OCI-LY7 (cell line): ENCODE results near the gene SNX9. TPM values are rescaled to one million over a fixed set of nuclear protein-coding genes. Genes with fewer than 3 reads are reported as not detected.

ENCODE experiments used
- BruUV-seq: library from RNA; stranded (reverse); fragments of 400-500 nt; replicated peaks from 2 replicates; lab custom pipeline; 2021; lab: Mats Ljungman, UMichigan
- CTCF ChIA-PET: fragments of 300-600 bp; sonication (Branson Sonifier 250); formaldehyde crosslinking; loops from one replicate; lab custom pipeline; 2022; ENCODE audit warnings: antibody characterized with exemption; ENCODE audit not compliant: unreplicated experiment; lab: Charles Lee
- POLR2A ChIA-PET: fragments of 300-600 bp; sonication (Branson Sonifier 250); formaldehyde crosslinking; loops from one replicate; lab custom pipeline; 2022; ENCODE audit warnings: antibody characterized with exemption; lab: Charles Lee
- DNase-seq: peaks from one replicate; pipeline ENCODE4 v3.0.0-alpha.2; 2015; ENCODE audit warnings: low spot score
- H2AFZ ChIP-seq: fragments of 200-600 bp; sonication (generic), shearing (Covaris generic); 2 replicates; pipeline ENCODE4 v1.6.1; 2014; ENCODE audit warnings: mild to moderate bottlenecking, antibody characterized with exemption, low read length, moderate library complexity
- H3K27ac ChIP-seq: fragments of 200-600 bp; sonication (generic); 2 replicates; pipeline ENCODE4 v1.5.1; 2014; ENCODE audit warnings: mixed run types, low read depth, mild to moderate bottlenecking, moderate library complexity, low read length, inconsistent platforms; ENCODE audit not compliant: poor library complexity, severe bottlenecking
- H3K36me3 ChIP-seq: fragments of 200-600 bp; sonication (generic); 2 replicates; pipeline ENCODE4 v1.6.1; 2014; ENCODE audit warnings: mild to moderate bottlenecking, antibody characterized with exemption, low read length, moderate library complexity, mixed read lengths; ENCODE audit not compliant: insufficient read depth
- H3K4me1 ChIP-seq: fragments of 200-600 bp; sonication (generic); 2 replicates; pipeline ENCODE4 v1.5.1; 2014; ENCODE audit warnings: mild to moderate bottlenecking, low read length; ENCODE audit not compliant: insufficient read depth, poor library complexity, severe bottlenecking
- H3K4me2 ChIP-seq: fragments of 200-600 bp; sonication (generic); 2 replicates; pipeline ENCODE4 v1.6.1; 2014; ENCODE audit warnings: mild to moderate bottlenecking, low read length
- H3K4me3 ChIP-seq: fragments of 200-600 bp; sonication (generic); 2 replicates; pipeline ENCODE4 v1.5.1; 2014; ENCODE audit warnings: mild to moderate bottlenecking, low read depth, low read length; ENCODE audit not compliant: poor library complexity, severe bottlenecking
- H3K79me2 ChIP-seq: fragments of 200-600 bp; sonication (generic); 2 replicates; pipeline ENCODE4 v1.6.1; 2016; ENCODE audit warnings: low read depth, mild to moderate bottlenecking, low read length, moderate library complexity, mixed read lengths; ENCODE audit not compliant: insufficient read depth
- H3K9me2 ChIP-seq: fragments of 200-600 bp; sonication (generic); 2 replicates; pipeline ENCODE4 v1.6.1; 2016; ENCODE audit warnings: mild to moderate bottlenecking, low read length, mixed read lengths; ENCODE audit not compliant: insufficient read depth
- H3K9me3 ChIP-seq: fragments of 200-600 bp; sonication (generic); 2 replicates; pipeline ENCODE4 v1.6.1; 2014; ENCODE audit warnings: mild to moderate bottlenecking, mixed run types, low read length, mixed read lengths
- H4K20me1 ChIP-seq: fragments of 200-600 bp; sonication (generic); 2 replicates; pipeline ENCODE4 v1.6.1; 2014; ENCODE audit warnings: mild to moderate bottlenecking, antibody characterized with exemption, low read length, moderate library complexity, mixed read lengths; ENCODE audit not compliant: insufficient read depth
- EZH2phosphoT487 ChIP-seq: fragments of 200-600 bp; sonication (generic); IDR thresholded peaks from 2 replicates; pipeline ENCODE4 v1.6.1; 2018; ENCODE audit warnings: low read depth, borderline replicate concordance, mild to moderate bottlenecking, mixed run types, antibody characterized with exemption, low read length, moderate library complexity, mixed read lengths
- intact Hi-C: fragments of 100-400 bp; cut with micrococcal nuclease; formaldehyde crosslinking; loops from one replicate; pipeline ENCODE4 v1.10.0; 2022; ENCODE audit not compliant: unreplicated experiment
- total RNA-seq, 2 experiments: library from RNA; depleted of rRNA in 1 of 2; stranded (reverse); fragments of >200 nt in 1 of 2; shearing (Covaris generic) in 1 of 2; gene quantifications; 2 replicates each; pipeline ENCODE4 v1.2.3, GENCODE V29; 2014 to 2022
- TF ChIP-seq, protein P1 (sequence below): fragments of 200-600 bp; sonication (generic); conservative IDR thresholded peaks from 2 replicates; pipeline ENCODE4 v1.5.1; 2014; ENCODE audit warnings: mild to moderate bottlenecking, antibody characterized with exemption, low read length, moderate library complexity, mixed read lengths

SNX9 gene
- total RNA-seq, 2 experiments from 2014 or later, result not detected

DNA sequence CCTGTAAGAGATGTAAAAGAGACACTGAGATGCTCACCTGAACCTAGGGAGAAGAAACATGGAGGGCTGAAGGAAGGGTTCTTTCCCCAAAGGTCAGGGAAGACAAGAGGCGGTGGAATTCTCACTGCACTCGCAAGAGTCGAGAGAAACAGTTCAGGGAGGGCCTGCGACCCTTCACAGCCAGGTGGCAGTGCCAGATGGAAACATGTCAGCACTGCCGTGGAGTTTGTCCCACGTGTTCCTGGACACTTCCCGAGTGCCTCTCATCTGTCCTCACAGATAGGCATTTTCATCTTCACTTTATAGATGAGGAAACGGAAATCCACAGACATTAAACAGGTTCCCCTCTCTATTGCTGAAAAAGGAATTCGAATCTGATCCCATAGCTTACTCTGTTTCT lies 88.2 kb downstream of the SNX9 start:
- Histone ChIP-seq H3K36me3 (no peaks in the 10 kb centered on the region), H2AFZ (no peak overlapping the region), H3K79me2 (no peaks in the 10 kb centered on the region), H3K4me3 (no peak overlapping the region), H3K27ac (no peak overlapping the region), H3K9me3 (no peaks in the 10 kb centered on the region), H3K9me2 (no peaks in the 10 kb centered on the region), H4K20me1 (no peaks in the 10 kb centered on the region), H3K4me2 (no peak overlapping the region), H3K4me1 (peaks cover 8% of the 10 kb centered on the region)
- ChIA-PET POLR2A (no interaction called here), CTCF (no interaction called here)
- TF ChIP-seq EZH2phosphoT487, result no peak
- TF ChIP-seq, protein P1, sequence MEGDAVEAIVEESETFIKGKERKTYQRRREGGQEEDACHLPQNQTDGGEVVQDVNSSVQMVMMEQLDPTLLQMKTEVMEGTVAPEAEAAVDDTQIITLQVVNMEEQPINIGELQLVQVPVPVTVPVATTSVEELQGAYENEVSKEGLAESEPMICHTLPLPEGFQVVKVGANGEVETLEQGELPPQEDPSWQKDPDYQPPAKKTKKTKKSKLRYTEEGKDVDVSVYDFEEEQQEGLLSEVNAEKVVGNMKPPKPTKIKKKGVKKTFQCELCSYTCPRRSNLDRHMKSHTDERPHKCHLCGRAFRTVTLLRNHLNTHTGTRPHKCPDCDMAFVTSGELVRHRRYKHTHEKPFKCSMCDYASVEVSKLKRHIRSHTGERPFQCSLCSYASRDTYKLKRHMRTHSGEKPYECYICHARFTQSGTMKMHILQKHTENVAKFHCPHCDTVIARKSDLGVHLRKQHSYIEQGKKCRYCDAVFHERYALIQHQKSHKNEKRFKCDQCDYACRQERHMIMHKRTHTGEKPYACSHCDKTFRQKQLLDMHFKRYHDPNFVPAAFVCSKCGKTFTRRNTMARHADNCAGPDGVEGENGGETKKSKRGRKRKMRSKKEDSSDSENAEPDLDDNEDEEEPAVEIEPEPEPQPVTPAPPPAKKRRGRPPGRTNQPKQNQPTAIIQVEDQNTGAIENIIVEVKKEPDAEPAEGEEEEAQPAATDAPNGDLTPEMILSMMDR, result no peak
- no peak for DNase-seq
- intact Hi-C loops, result no loop called here
- no TSS peak for BruUV-seq

DNA sequence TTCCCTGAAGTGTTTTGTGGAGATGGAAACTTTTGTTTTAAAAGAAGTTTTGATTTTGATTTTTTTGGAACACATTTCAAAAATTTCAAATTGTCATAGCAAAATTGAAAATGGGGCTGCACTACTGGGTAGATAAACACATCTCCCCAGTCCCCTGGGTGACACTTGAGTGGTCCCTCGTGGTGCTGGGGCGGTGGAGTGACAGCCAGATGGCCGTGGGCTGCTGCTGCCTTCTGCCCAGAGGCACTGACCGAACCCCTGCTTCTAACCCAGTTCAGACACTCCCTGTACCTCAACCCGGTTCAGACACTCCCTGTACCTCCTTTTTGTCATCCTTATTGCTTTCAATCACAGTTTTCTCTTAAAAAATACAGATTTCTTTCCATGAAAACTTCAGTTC lies 88.7 kb downstream of the SNX9 start:
- Histone ChIP-seq H3K9me3 (no peaks in the 10 kb centered on the region), H3K27ac (no peak overlapping the region), H3K4me1 (peaks cover 8% of the 10 kb centered on the region), H2AFZ (no peak overlapping the region), H3K9me2 (no peaks in the 10 kb centered on the region), H3K4me3 (no peak overlapping the region), H3K4me2 (no peak overlapping the region), H3K79me2 (no peaks in the 10 kb centered on the region), H3K36me3 (no peaks in the 10 kb centered on the region), H4K20me1 (no peaks in the 10 kb centered on the region)
- ChIA-PET POLR2A (no interaction called here), CTCF (no interaction called here)
- BruUV-seq, result no TSS peak
- no peak for DNase-seq
- TF ChIP-seq EZH2phosphoT487, result no peak
- TF ChIP-seq, protein P1, result no peak
- intact Hi-C loops, result no loop called here

DNA sequence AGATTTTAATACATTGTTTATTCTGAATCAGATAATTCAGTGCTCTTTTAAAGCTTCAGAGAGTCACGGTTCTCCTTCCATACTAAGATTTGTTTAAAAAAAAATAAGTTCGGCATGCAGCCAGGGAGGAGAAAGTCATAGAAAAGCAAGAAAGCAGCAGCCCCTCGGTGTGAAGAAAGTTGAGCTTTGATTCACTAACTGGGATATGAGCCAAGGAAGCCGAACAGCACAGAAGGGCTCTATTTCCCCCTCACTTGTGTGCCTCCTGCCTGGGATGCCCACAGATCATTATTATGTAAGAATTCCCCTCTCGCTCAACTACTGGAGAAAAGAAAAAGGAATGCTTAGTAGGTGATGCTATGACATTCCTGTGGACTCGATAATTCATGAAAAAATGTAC lies 89.3 kb downstream of the SNX9 start:
- ChIA-PET CTCF (no interaction called here), POLR2A (no interaction called here)
- no peak for DNase-seq
- no peaks in the 10 kb centered on the region for H3K36me3 ChIP-seq
- H3K9me3 ChIP-seq, result no peaks in the 10 kb centered on the region
- H3K9me2 ChIP-seq, result no peaks in the 10 kb centered on the region
- H3K27ac ChIP-seq, result no peak overlapping the region
- H4K20me1 ChIP-seq, result no peaks in the 10 kb centered on the region
- H3K4me1 ChIP-seq, result peaks cover 8% of the 10 kb centered on the region
- no peak overlapping the region for H2AFZ ChIP-seq
- H3K4me2 ChIP-seq, result no peak overlapping the region
- H3K79me2 ChIP-seq, result no peaks in the 10 kb centered on the region
- H3K4me3 ChIP-seq, result no peak overlapping the region
- no peak for TF ChIP-seq EZH2phosphoT487
- TF ChIP-seq, protein P1, result no peak
- intact Hi-C loops, result no loop called here
- no TSS peak for BruUV-seq
